GM12874 (cell line): Measurements from ENCODE around the gene ARMH4.

Experiments
- TF ChIP-seq, protein P1 (sequence below): IDR thresholded peaks from 2 replicates; pipeline ENCODE4 v1.5.1; 2011; ENCODE audit warnings: low read depth, mild to moderate bottlenecking, control low read depth, low read length, moderate library complexity; ENCODE audit not compliant: insufficient read depth

Gene ARMH4

DNA sequence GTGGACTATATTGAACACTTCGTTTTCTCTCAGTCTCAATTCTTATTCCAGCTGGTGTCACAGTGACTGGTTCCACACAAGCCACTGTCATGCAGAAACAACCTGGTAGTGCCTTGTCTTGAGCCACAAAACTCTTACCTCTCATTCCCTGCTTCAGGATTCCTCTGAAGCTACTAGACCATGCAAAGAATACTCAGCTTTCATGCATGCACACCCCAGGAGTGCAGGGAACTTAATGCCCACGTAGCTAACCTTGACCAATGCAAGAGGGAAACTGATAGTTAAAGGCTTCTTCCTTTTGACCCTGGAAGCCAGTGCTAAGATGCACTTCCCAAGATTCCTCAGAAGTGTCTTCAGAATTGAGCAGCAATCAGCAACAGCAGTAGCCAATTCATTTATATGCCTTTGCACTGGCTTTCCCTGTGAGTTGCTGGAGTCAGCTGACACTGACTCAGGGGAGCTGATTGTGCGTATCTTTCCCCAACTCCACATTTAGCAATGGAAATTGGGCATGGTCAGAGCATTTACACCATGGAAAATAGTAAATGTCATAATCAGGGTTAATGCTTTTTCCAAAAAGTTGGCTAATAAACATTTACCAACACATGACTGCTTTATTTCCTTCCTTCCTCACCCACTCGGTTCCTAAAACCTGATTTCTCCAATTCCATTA lies 172.5 kb downstream of the ARMH4 start:
- TF ChIP-seq, protein P1, sequence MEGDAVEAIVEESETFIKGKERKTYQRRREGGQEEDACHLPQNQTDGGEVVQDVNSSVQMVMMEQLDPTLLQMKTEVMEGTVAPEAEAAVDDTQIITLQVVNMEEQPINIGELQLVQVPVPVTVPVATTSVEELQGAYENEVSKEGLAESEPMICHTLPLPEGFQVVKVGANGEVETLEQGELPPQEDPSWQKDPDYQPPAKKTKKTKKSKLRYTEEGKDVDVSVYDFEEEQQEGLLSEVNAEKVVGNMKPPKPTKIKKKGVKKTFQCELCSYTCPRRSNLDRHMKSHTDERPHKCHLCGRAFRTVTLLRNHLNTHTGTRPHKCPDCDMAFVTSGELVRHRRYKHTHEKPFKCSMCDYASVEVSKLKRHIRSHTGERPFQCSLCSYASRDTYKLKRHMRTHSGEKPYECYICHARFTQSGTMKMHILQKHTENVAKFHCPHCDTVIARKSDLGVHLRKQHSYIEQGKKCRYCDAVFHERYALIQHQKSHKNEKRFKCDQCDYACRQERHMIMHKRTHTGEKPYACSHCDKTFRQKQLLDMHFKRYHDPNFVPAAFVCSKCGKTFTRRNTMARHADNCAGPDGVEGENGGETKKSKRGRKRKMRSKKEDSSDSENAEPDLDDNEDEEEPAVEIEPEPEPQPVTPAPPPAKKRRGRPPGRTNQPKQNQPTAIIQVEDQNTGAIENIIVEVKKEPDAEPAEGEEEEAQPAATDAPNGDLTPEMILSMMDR = no peak

DNA sequence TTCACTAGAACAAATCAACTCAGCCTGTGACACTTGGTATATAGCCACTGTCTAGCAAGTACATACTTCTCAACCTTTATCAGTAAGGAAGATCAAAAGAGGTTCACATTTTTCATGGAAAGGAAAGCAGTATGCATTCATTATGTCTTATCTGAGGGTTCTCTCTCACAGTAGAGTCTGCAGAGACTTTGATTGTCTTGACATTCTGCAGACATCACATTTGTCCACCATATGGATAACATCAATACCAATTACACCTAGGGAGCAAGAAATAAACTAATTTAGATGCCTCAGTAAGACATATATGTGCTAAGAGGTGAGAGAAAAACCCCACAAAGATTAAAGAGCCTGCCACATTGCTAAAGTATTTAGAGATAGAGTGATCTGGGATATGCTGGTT lies 175.3 kb downstream of the ARMH4 start:
- TF ChIP-seq, protein P1 = no peak

DNA sequence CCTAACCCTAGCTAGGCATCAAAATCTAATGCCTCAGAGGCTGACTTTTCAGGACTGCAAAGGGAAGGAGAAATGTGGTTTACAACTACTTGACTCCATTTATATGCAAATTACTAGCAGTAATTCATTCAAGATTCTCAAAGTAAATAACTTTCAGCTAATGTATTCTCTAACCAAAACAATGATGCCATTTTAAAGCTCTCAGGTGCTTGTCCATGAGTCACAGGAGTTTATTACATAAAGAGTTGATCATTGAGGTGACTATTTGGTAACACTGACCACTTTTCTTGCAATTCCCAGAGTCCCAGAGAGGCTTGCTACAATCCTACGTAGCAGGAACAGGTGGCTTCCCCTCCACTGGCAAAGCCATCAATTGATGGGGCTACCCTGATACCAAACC lies 177.1 kb downstream of the ARMH4 start:
- TF ChIP-seq, protein P1 = no peak

DNA sequence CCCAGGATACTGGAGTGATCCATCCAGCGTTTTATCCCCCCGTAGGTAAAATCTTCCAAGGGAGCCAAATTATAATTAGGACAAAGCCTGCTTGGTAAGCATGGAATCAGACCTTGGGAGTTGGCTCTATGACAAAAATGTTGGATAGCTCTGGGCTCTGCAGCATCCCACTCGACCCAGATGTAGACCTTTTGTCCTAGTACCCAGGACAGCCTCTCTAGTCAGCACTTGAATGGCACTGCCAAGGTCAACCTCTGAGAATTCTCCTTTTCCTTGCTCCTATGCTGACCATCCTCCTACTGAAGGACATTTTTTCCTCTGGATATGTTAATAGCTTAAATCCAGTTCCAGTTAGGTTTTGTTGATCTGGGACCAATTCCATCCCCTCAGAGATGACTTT lies 181.4 kb downstream of the ARMH4 start:
- TF ChIP-seq, protein P1 = no peak

DNA sequence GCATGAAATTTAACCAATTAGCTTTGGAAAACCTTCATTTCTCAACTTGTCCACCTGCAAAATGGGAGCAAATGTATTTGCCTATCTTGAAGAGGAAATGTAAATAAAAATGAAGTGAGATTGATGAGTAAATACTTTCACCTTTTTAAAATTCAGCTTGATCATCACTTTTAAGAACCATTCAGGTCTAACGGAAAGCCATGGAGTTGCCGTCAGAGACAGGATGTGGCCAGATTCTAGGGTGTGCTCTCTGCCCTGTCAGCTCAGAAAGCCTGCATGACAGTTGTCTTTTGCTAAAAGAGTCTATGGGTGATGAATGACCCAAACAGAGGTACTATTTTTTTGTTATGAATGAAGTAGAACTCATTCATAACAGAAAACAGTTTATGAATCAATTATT lies 181.8 kb downstream of the ARMH4 start:
- TF ChIP-seq, protein P1 = no peak

DNA sequence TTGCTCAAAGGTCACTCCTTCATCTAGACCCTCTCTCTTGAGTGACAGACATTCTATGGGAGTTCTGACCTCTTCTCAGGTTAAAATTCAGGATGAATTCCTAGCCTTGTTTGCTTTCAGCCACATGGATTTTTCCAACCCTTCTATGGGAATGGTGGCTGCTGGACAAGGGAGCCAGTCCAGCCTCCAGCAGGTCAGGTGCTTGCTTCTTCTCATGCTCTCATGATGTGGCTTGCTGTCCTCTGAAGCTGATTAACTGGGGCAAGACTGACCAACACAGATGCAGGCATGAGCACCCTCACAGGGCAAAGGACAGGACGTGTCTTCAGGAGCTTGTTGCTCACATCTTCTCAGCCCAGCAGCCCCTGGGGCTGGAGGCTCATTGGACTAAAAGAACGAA lies 188.9 kb downstream of the ARMH4 start:
- TF ChIP-seq, protein P1 = no peak

DNA sequence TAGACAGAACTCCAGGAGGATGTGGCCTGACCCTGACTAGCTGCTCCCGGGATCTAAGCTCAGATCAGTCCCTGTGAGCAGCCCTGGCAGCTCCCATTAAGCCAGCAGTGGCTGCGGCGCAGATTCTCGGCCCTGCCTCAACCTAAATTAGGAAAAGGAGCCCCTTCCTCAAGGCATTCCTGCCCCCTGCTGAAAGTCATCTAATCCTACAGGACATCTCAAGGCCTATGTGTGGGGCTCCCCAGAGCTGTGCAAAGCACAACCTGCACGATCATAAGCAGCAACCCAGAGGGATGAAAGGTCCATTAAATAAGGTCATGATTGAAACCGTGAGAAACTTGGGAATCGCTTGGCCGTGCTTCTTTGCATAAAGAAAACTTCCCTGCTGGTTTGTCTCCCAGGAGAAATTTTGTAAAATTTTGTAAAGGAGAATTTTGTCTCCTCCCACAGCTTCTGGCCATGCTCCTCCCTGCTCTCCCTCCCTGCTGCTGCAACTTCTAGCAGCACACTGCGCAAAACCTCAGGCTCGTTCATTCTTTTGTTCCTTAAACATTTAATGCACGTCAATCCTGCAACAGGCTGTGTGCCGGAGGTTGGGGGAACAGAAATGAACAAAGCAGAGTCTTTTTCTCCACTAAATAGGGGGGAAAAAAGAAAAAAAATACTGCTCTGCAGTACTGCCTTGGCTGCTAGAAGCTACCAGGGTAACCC lies 189.5 kb downstream of the ARMH4 start:
- TF ChIP-seq, protein P1 = no peak

DNA sequence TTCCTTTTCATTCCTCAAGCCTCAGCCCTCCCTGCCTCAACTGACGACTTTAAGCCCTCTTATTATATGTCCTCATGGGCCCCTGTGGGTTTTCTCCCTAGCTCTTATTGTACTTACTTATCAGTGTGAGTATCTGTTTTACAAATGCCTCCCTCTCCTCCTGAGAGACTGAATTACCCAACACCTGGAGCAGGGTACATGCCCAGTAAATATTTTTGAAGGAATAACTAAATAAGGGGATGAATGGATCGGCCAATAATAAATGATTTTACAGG lies 190.3 kb downstream of the ARMH4 start:
- TF ChIP-seq, protein P1 = no peak
